ENCODE data around the gene CADM1. TPM values are rescaled to one million over a fixed set of nuclear protein-coding genes. Genes with fewer than 3 reads are reported as not detected.

The CADM1 gene
- total and polyA plus RNA-seq, 2 experiments from 2014 or later, result 16.5 to 18.0 TPM

DNA sequence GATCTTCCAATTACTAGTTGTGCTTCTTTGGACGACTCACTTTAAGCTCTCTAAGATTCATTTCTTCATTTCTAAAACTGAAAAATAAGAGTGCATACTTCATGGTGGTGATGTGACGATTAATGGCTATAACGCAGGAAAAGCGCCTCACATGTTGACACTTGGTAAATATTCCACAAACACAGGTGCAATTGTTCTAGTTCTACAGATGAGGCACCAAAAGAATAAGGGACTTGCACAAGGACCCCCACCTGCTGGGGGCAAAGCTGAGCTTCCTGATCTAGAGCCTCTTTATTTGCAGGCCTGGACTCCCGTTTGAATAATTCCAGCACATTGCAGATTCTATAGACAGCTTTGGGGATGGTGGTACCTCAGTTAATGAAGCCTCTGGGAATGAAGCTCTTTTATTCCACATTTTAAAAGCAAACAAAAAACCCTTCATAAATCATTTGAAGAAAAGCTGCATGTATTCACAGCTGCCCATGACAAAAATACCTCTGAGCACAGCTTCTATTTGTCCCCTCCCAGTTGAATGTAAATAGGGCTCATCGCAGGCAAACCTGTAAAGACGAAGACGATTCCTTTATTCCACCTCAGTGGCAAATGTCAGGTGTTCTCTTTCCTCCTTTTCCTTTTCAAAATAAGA is 14.9 kb upstream of the CADM1 start (continued):
- TF ChIP-seq, protein P1, sequence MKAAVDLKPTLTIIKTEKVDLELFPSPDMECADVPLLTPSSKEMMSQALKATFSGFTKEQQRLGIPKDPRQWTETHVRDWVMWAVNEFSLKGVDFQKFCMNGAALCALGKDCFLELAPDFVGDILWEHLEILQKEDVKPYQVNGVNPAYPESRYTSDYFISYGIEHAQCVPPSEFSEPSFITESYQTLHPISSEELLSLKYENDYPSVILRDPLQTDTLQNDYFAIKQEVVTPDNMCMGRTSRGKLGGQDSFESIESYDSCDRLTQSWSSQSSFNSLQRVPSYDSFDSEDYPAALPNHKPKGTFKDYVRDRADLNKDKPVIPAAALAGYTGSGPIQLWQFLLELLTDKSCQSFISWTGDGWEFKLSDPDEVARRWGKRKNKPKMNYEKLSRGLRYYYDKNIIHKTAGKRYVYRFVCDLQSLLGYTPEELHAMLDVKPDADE (IDR thresholded peaks at IDR 0.05), result no peak
- TF ChIP-seq EZH2 (IDR thresholded peaks at IDR 0.05; ENCODE audit: low read depth, unreplicated experiment), result no peak
- no peak for TF ChIP-seq JUNB (IDR thresholded peaks at IDR 0.05; ENCODE audit: unreplicated experiment)
- TF ChIP-seq ZNF114 (CRISPR knock-in tag; IDR thresholded peaks at IDR 0.05), result no peak
- TF ChIP-seq POLR2AphosphoS5 (IDR thresholded peaks at IDR 0.05; ENCODE audit: low read depth), result no peak
- TF ChIP-seq, protein P2, sequence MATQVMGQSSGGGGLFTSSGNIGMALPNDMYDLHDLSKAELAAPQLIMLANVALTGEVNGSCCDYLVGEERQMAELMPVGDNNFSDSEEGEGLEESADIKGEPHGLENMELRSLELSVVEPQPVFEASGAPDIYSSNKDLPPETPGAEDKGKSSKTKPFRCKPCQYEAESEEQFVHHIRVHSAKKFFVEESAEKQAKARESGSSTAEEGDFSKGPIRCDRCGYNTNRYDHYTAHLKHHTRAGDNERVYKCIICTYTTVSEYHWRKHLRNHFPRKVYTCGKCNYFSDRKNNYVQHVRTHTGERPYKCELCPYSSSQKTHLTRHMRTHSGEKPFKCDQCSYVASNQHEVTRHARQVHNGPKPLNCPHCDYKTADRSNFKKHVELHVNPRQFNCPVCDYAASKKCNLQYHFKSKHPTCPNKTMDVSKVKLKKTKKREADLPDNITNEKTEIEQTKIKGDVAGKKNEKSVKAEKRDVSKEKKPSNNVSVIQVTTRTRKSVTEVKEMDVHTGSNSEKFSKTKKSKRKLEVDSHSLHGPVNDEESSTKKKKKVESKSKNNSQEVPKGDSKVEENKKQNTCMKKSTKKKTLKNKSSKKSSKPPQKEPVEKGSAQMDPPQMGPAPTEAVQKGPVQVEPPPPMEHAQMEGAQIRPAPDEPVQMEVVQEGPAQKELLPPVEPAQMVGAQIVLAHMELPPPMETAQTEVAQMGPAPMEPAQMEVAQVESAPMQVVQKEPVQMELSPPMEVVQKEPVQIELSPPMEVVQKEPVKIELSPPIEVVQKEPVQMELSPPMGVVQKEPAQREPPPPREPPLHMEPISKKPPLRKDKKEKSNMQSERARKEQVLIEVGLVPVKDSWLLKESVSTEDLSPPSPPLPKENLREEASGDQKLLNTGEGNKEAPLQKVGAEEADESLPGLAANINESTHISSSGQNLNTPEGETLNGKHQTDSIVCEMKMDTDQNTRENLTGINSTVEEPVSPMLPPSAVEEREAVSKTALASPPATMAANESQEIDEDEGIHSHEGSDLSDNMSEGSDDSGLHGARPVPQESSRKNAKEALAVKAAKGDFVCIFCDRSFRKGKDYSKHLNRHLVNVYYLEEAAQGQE (IDR thresholded peaks at IDR 0.05; ENCODE audit: unreplicated experiment), result no peak
- no peak for TF ChIP-seq ZNF331 (CRISPR knock-in tag; IDR thresholded peaks at IDR 0.05; ENCODE audit: low read depth)
- TF ChIP-seq CREB1 (CRISPR knock-in tag; IDR thresholded peaks at IDR 0.05; ENCODE audit: low read depth), result no peak
- TF ChIP-seq EZH2phosphoT487 (IDR thresholded peaks at IDR 0.05; ENCODE audit: unreplicated experiment), result no peak
- TF ChIP-seq, protein P3, sequence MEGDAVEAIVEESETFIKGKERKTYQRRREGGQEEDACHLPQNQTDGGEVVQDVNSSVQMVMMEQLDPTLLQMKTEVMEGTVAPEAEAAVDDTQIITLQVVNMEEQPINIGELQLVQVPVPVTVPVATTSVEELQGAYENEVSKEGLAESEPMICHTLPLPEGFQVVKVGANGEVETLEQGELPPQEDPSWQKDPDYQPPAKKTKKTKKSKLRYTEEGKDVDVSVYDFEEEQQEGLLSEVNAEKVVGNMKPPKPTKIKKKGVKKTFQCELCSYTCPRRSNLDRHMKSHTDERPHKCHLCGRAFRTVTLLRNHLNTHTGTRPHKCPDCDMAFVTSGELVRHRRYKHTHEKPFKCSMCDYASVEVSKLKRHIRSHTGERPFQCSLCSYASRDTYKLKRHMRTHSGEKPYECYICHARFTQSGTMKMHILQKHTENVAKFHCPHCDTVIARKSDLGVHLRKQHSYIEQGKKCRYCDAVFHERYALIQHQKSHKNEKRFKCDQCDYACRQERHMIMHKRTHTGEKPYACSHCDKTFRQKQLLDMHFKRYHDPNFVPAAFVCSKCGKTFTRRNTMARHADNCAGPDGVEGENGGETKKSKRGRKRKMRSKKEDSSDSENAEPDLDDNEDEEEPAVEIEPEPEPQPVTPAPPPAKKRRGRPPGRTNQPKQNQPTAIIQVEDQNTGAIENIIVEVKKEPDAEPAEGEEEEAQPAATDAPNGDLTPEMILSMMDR (conservative IDR thresholded peaks at IDR 0.05; ENCODE audit: low read depth in 2 of 2), result no peak
- TF ChIP-seq STAT1 (IDR thresholded peaks at IDR 0.05; ENCODE audit: unreplicated experiment), result no peak

DNA sequence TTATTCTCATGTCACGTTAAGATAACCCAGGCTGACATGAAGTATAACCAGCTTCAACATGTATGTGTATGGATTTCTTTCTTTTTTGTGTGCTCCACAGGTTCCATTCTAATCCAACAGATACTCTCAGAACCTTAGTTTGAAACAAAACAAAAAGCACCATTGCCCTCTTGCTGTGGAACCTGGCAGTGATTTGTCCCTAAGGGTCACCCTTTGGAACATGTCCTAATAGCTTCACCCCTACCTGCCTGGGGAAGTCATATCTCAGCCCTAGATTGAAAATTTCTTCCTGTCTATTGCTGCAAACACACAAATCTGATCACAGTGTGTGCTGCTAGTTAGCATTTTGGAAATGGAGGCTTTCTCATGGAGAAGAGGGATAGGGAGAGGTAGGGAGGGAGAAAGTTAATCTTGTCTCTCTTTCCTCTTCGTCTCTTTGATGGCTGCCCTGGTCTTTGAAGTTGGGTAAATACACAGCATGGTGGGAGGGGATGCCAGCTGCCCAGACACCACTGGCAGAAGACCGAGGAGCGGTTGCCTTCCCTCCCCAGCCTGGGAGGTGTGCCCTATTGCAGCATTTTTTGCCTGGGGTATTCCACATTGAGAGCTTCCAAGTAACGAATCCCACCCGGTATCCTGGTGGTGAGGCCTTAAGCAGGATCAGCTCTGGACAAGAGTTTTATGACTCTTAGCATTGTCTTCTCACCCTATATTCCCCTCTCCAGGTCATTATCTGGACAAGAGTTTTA is 11.6 kb upstream of the CADM1 start:
- peaks cover 9% of the 10 kb centered on the region for H3K4me1 ChIP-seq (ENCODE audit: insufficient read depth)
- no peaks in the 10 kb centered on the region for H3K27me3 Mint-ChIP-seq (ENCODE audit: insufficient read depth, low read depth, poor library complexity)
- no peaks in the 10 kb centered on the region for H3K79me2 ChIP-seq (replicated peaks; ENCODE audit: insufficient read depth)
- no peak overlapping the region for H2AFZ ChIP-seq
- H3F3A ChIP-seq (replicated peaks; ENCODE audit: low read depth), result no peaks in the 10 kb centered on the region
- H3K36me3 ChIP-seq (ENCODE audit: insufficient read depth), result no peaks in the 10 kb centered on the region
- no peak overlapping the region for H3K27ac Mint-ChIP-seq
- H3K9me3 Mint-ChIP-seq, result no peaks in the 10 kb centered on the region
- no peak for ATAC-seq
- H3K36me3 Mint-ChIP-seq (ENCODE audit: low read depth), result no peaks in the 10 kb centered on the region
- no peak overlapping the region for H3K27ac ChIP-seq (ENCODE audit: low read depth)
- H3K4me1 Mint-ChIP-seq, result peaks cover 19% of the 10 kb centered on the region
- H3K4me3 ChIP-seq, result no peak overlapping the region
- no peaks in the 10 kb centered on the region for H3K27me3 ChIP-seq (ENCODE audit: insufficient read depth)
- no peaks in the 10 kb centered on the region for H3K9me2 ChIP-seq (ENCODE audit: insufficient read depth)
- no peak overlapping the region for H3K4me2 ChIP-seq
- TF ChIP-seq JUNB (IDR thresholded peaks at IDR 0.05; ENCODE audit: unreplicated experiment), result no peak
- TF ChIP-seq, protein P3 (conservative IDR thresholded peaks at IDR 0.05; ENCODE audit: low read depth in 2 of 2), result peak; percentile 42 to 43
- no peak overlapping the region for H3K4me3 Mint-ChIP-seq
- DNase-seq (ENCODE audit: low spot score), result no peak
- H4K20me1 ChIP-seq (replicated peaks; ENCODE audit: insufficient read depth), result no peaks in the 10 kb centered on the region
